Trophoblast cell (in vitro differentiated cells and primary cell): ENCODE measurements around the gene MYRIP.

Experiments used
- DNase-seq, 2 donors: peaks; one replicate each; pipeline ENCODE4 v3.0.0-alpha.2; 2016
- H2AFZ ChIP-seq: 2 replicates; pipeline ENCODE4 v1.6.1; 2013; ENCODE audit warnings: low read length, moderate library complexity, mild to moderate bottlenecking; ENCODE audit not compliant: insufficient read depth, poor library complexity
- H2AK5ac ChIP-seq: 2 replicates; pipeline ENCODE4 v1.6.1; 2013; ENCODE audit warnings: mild to moderate bottlenecking, low read length
- H2BK120ac ChIP-seq: 2 replicates; pipeline ENCODE4 v1.6.1; 2013; ENCODE audit warnings: low read length, mild to moderate bottlenecking, moderate library complexity; ENCODE audit not compliant: insufficient read depth, poor library complexity
- H2BK12ac ChIP-seq: 2 replicates; pipeline ENCODE4 v1.6.1; 2013; ENCODE audit warnings: mild to moderate bottlenecking, low read length, moderate library complexity
- H2BK5ac ChIP-seq: 2 replicates; pipeline ENCODE4 v1.6.1; 2013; ENCODE audit warnings: low read length, low read depth, moderate library complexity, mild to moderate bottlenecking; ENCODE audit not compliant: poor library complexity
- H3K14ac ChIP-seq: 2 replicates; pipeline ENCODE4 v1.6.1; 2013; ENCODE audit warnings: mild to moderate bottlenecking, low read length
- H3K18ac ChIP-seq: 2 replicates; pipeline ENCODE4 v1.6.1; 2013; ENCODE audit warnings: mild to moderate bottlenecking, low read length
- H3K23ac ChIP-seq: 2 replicates; pipeline ENCODE4 v1.6.1; 2013; ENCODE audit warnings: low read length
- H3K27ac ChIP-seq: 2 replicates; pipeline ENCODE4 v1.5.1; 2013; ENCODE audit warnings: low read depth, mild to moderate bottlenecking, inconsistent platforms, low read length, moderate library complexity
- H3K27me3 ChIP-seq: 2 replicates; pipeline ENCODE4 v1.6.1; 2013; ENCODE audit warnings: inconsistent platforms, mild to moderate bottlenecking, low read length, moderate library complexity; ENCODE audit not compliant: insufficient read depth
- H3K36me3 ChIP-seq, 2 experiments: 1 replicate in 1 of 2; 2 replicates in 1 of 2; pipeline ENCODE4 v1.6.1; 2013; ENCODE audit warnings: low read length in 2 of 2, mild to moderate bottlenecking in 2 of 2, moderate library complexity in 1 of 2; ENCODE audit not compliant: insufficient read depth in 2 of 2, control insufficient read depth in 1 of 2
- H3K4ac ChIP-seq: 2 replicates; pipeline ENCODE4 v1.6.1; 2013; ENCODE audit warnings: low read depth, mild to moderate bottlenecking, low read length, moderate library complexity
- H3K4me1 ChIP-seq, 2 experiments: 1 replicate in 1 of 2; 2 replicates in 1 of 2; pipeline ENCODE4 v1.6.1; 2013; ENCODE audit warnings: low read length in 2 of 2, mild to moderate bottlenecking in 2 of 2, moderate library complexity in 1 of 2; ENCODE audit not compliant: insufficient read depth in 2 of 2, control insufficient read depth in 1 of 2
- H3K4me2 ChIP-seq: 2 replicates; pipeline ENCODE4 v1.6.1; 2013; ENCODE audit warnings: inconsistent platforms, mild to moderate bottlenecking, low read length, moderate library complexity
- H3K4me3 ChIP-seq: 2 replicates; pipeline ENCODE4 v1.5.1; 2013; ENCODE audit warnings: mild to moderate bottlenecking, low read depth, low read length, inconsistent platforms
- H3K79me1 ChIP-seq: one replicate; pipeline ENCODE4 v1.6.1; 2013; ENCODE audit warnings: low read length
- H3K79me2 ChIP-seq: 2 replicates; pipeline ENCODE4 v1.6.1; 2013; ENCODE audit warnings: low read length, mild to moderate bottlenecking; ENCODE audit not compliant: control insufficient read depth, insufficient read depth, poor library complexity
- H3K9ac ChIP-seq: 2 replicates; pipeline ENCODE4 v1.6.1; 2013; ENCODE audit warnings: mild to moderate bottlenecking, low read length
- H3K9me3 ChIP-seq: 2 replicates; pipeline ENCODE4 v1.6.1; 2013; ENCODE audit warnings: low read depth, mild to moderate bottlenecking, control low read depth, inconsistent platforms, low read length; ENCODE audit not compliant: insufficient read depth
- H4K12ac ChIP-seq: 2 replicates; pipeline ENCODE4 v1.6.1; 2013; ENCODE audit warnings: low read depth, mild to moderate bottlenecking, low read length, moderate library complexity
- H4K8ac ChIP-seq: 2 replicates; pipeline ENCODE4 v1.6.1; 2013; ENCODE audit warnings: low read depth, mild to moderate bottlenecking, low read length, moderate library complexity
- H4K91ac ChIP-seq: one replicate; pipeline ENCODE4 v1.6.1; 2013; ENCODE audit warnings: low read depth, mild to moderate bottlenecking, low read length, moderate library complexity
- WGBS: extraction: QIAGEN DNeasy Blood & Tissue Kit; methylation state at CpG from one replicate; pipeline ENCODE4 v1.1.7; 2013; ENCODE audit warnings: missing lambda C conversion rate; ENCODE audit not compliant: insufficient read length, insufficient coverage; ENCODE audit errors: extremely low coverage; 5-methylcytosine and 5-hydroxymethylcytosine counted together

MYRIP gene

DNA sequence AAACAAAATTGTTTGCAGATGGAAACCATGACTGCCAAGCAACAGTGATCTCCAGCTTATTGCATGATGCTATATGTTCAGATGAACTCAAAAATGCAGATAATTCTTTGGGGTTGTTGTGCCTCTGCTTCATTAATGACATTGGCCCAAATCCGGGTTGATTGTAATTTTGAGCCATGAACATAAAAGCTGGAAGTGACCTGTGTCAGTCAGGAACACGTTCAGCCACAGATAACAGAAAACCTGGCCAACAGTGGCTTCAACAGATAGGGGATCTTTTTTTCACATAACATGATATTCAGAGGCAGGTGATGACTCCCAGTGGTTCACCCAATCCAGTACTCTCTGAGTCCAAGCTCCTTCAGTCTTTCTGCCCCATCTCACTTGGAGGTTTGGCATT is 423.2 kb downstream of the MYRIP start:
- Histone ChIP-seq H3K79me1 (no peaks in the 10 kb centered on the region), H4K91ac (no peak overlapping the region), H3K4ac (no peak overlapping the region), H3K18ac (no peak overlapping the region), H2BK120ac (no peak overlapping the region), H3K14ac (no peak overlapping the region), H3K79me2 (no peaks in the 10 kb centered on the region), H2BK12ac (no peak overlapping the region), H3K4me1 (no peaks in the 10 kb centered on the region), H2AK5ac (no peak overlapping the region), H3K9me3 (no peaks in the 10 kb centered on the region), H3K4me2 (no peak overlapping the region), H3K27ac (no peak overlapping the region), H3K9ac (no peak overlapping the region), H4K12ac (no peak overlapping the region), H3K36me3 (no peaks in the 10 kb centered on the region), H2AFZ (no peak overlapping the region), H2BK5ac (no peak overlapping the region), H3K4me3 (no peak overlapping the region), H3K27me3 (no peaks in the 10 kb centered on the region), H3K23ac (no peak overlapping the region), H4K8ac (no peak overlapping the region)
- no peak for DNase-seq
- no CpG with 5 or more reads among the region's 2 CpGs for WGBS

DNA sequence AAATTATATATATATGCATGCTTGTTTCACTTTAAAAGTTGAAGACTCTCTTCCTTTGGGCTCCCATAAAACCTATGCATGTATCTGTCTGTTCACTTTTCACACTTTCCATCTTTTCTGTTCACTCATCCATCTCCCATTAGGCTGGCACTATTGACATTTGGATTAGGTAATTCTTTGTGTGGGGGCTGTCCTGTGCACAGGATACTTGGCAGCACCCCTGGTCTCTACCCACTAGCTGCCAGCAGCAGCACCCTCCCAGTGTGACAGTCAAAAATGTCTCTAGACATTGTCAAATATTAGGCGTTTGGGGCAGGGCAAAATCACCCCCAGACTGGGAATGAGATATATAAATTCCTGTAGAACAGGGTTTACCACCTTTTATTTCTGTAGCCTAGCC is 427.8 kb downstream of the MYRIP start:
- Histone ChIP-seq H3K36me3 (no peaks in the 10 kb centered on the region), H3K79me2 (no peaks in the 10 kb centered on the region), H3K18ac (no peak overlapping the region), H2BK5ac (no peak overlapping the region), H3K27ac (no peak overlapping the region), H4K12ac (no peak overlapping the region), H2BK12ac (no peak overlapping the region), H4K8ac (no peak overlapping the region), H3K4me1 (no peaks in the 10 kb centered on the region), H3K79me1 (no peaks in the 10 kb centered on the region), H3K14ac (no peak overlapping the region), H3K4ac (no peak overlapping the region), H3K4me3 (no peak overlapping the region), H2BK120ac (no peak overlapping the region), H3K27me3 (no peaks in the 10 kb centered on the region), H2AK5ac (no peak overlapping the region), H3K4me2 (no peak overlapping the region), H3K23ac (no peak overlapping the region), H2AFZ (no peak overlapping the region), H4K91ac (no peak overlapping the region), H3K9me3 (no peaks in the 10 kb centered on the region), H3K9ac (no peak overlapping the region)
- no CpG with 5 or more reads among the region's 1 CpG for WGBS
- no peak for DNase-seq

DNA sequence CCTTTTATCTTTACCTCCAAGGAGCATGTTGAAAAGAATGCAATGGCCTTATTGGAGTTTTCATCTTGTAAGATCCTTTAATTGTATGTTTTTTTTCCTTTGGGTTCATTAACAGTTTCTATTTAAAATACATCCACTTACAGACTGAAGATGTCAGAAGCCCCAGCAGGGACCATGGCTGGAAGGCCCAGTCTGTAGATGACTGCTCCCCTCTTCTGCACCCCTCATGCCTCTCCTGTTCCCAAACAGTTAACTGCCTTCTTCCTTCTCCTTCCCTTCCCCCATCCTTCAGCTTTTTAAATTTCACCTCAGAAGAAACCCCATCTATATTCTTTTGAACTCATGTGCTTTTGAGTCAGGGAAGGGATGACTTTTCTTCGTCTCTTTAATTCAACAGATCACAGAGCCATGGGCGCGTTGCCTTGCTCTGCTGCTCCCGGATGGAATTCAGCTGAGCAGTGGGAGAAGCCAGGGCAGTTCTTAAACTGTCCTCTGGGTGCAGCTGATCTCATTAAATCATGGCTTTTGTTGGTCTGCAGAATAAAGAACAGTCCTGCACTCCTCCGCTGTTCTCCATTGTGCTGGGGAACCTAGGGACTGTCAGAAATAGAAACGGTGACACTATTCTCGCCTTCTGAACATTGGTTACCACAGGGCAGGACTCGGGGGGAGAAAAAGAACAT is 428.6 kb downstream of the MYRIP start:
- Histone ChIP-seq H3K79me2 (no peaks in the 10 kb centered on the region), H3K36me3 (no peaks in the 10 kb centered on the region), H3K79me1 (no peaks in the 10 kb centered on the region), H2BK120ac (no peak overlapping the region), H2AK5ac (no peak overlapping the region), H3K18ac (no peak overlapping the region), H4K8ac (no peak overlapping the region), H3K9me3 (no peaks in the 10 kb centered on the region), H2BK12ac (no peak overlapping the region), H4K12ac (no peak overlapping the region), H3K4me2 (no peak overlapping the region), H2BK5ac (no peak overlapping the region), H4K91ac (no peak overlapping the region), H3K4me3 (no peak overlapping the region), H3K9ac (no peak overlapping the region), H3K27me3 (no peaks in the 10 kb centered on the region), H3K4me1 (no peaks in the 10 kb centered on the region), H2AFZ (no peak overlapping the region), H3K27ac (no peak overlapping the region), H3K14ac (no peak overlapping the region), H3K23ac (no peak overlapping the region), H3K4ac (no peak overlapping the region)
- no CpG with 5 or more reads among the region's 8 CpGs for whole genome bisulfite sequencing
- peak in 1 of 2 donors; percentile 28 for DNase-seq

DNA sequence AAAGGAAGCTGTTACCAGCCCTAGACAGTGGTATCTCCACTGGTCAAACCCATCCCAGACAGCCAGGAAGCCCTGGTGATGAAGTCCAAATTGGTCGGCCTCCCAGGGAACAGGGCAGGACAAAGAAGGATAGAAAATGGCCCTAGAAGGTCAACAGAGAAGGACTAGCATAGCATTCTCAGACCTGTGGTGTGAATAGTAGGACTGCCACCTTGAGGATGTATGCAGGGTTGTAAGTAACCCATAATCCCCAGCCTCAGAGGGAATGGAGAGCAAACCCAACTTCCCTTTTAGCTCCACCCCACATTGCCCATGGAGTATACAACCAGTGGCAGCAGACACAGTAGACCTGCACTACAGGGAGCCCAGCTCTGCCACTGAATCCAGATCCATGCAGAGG is 431.5 kb downstream of the MYRIP start:
- no peaks in the 10 kb centered on the region for H3K27me3 ChIP-seq
- H3K27ac ChIP-seq, result no peak overlapping the region
- H3K9me3 ChIP-seq, result no peaks in the 10 kb centered on the region
- H3K4me2 ChIP-seq, result no peak overlapping the region
- H3K18ac ChIP-seq, result no peak overlapping the region
- H3K14ac ChIP-seq, result no peak overlapping the region
- H4K12ac ChIP-seq, result no peak overlapping the region
- no peak overlapping the region for H3K9ac ChIP-seq
- H3K4ac ChIP-seq, result no peak overlapping the region
- no peak overlapping the region for H2BK5ac ChIP-seq
- no CpG with 5 or more reads among the region's 1 CpG for WGBS
- no peak overlapping the region for H3K4me3 ChIP-seq
- no peak overlapping the region for H2BK12ac ChIP-seq
- DNase-seq, result no peak
- no peak overlapping the region for H4K91ac ChIP-seq
- no peaks in the 10 kb centered on the region for H3K36me3 ChIP-seq
- H3K79me1 ChIP-seq, result no peaks in the 10 kb centered on the region
- no peak overlapping the region for H4K8ac ChIP-seq
- no peak overlapping the region for H2BK120ac ChIP-seq
- H3K4me1 ChIP-seq, result no peaks in the 10 kb centered on the region
- no peak overlapping the region for H2AK5ac ChIP-seq
- H3K23ac ChIP-seq, result no peak overlapping the region
- H3K79me2 ChIP-seq, result no peaks in the 10 kb centered on the region
- no peak overlapping the region for H2AFZ ChIP-seq
